Neural cell (in vitro differentiated cells): ENCODE data around the gene APOM. TPM values are rescaled to one million over a fixed set of nuclear protein-coding genes. Genes with fewer than 3 reads are reported as not detected.

ENCODE experiments used
- H2AFZ ChIP-seq: fragments of 200-600, 300-800 bp; sonication (generic), shearing (Covaris generic); 2 replicates; pipeline ENCODE4 v1.6.0; 2014; ENCODE audit warnings: low read depth, mild to moderate bottlenecking, antibody characterized with exemption, low read length, moderate library complexity
- H3F3A ChIP-seq: fragments of 200-600 bp; shearing (Covaris generic); 2 replicates; pipeline ENCODE4 v1.6.1; 2016; ENCODE audit warnings: mild to moderate bottlenecking, moderate library complexity, mixed read lengths, antibody characterized with exemption, low read length; ENCODE audit not compliant: insufficient read depth, poor library complexity, severe bottlenecking
- H3K27ac ChIP-seq: fragments of 200-600, 300-800 bp; sonication (generic), shearing (Covaris generic); 2 replicates; pipeline ENCODE4 v1.5.1; 2014; ENCODE audit warnings: mild to moderate bottlenecking, low read length, moderate library complexity
- H3K27me3 ChIP-seq: fragments of 300-800, 200-600 bp; sonication (generic), shearing (Covaris generic); 2 replicates; pipeline ENCODE4 v1.6.0; 2014; ENCODE audit warnings: mild to moderate bottlenecking, low read depth, low read length, moderate library complexity; ENCODE audit not compliant: insufficient read depth
- H3K36me3 ChIP-seq: fragments of 300-800, 200-600 bp; sonication (generic), shearing (Covaris generic); 2 replicates; pipeline ENCODE4 v1.5.1; 2014; ENCODE audit warnings: mild to moderate bottlenecking, antibody characterized with exemption, low read length, moderate library complexity; ENCODE audit not compliant: insufficient read depth
- H3K4me2 ChIP-seq: fragments of 300-800, 200-600 bp; sonication (generic), shearing (Covaris generic); 2 replicates; pipeline ENCODE4 v1.6.0; 2014; ENCODE audit warnings: mild to moderate bottlenecking, low read length
- H3K4me3 ChIP-seq: fragments of 300-800, 200-600 bp; sonication (generic), shearing (Covaris generic); 2 replicates; pipeline ENCODE4 v1.5.1; 2014; ENCODE audit warnings: mild to moderate bottlenecking, low read length, moderate library complexity
- H3K79me2 ChIP-seq: fragments of 200-600 bp; shearing (Covaris generic); replicated peaks from 2 replicates; pipeline ENCODE4 v1.6.0; 2014; ENCODE audit warnings: mild to moderate bottlenecking, low read length, moderate library complexity; ENCODE audit not compliant: insufficient read depth
- H3K9ac ChIP-seq: fragments of 300-800, 200-600 bp; sonication (generic), shearing (Covaris generic); 2 replicates; pipeline ENCODE4 v1.6.1; 2016; ENCODE audit warnings: mild to moderate bottlenecking, low read length, mixed read lengths
- H3K9me2 ChIP-seq: fragments of 200-600 bp; shearing (Covaris generic); 2 replicates; pipeline ENCODE4 v1.6.1; 2016; ENCODE audit warnings: mild to moderate bottlenecking, low read length, mixed read lengths; ENCODE audit not compliant: insufficient read depth
- H3K9me3 ChIP-seq: fragments of 200-600, 300-800 bp; sonication (generic), shearing (Covaris generic); 2 replicates; pipeline ENCODE4 v1.6.1; 2016; ENCODE audit warnings: mild to moderate bottlenecking, mixed run types, low read length, moderate library complexity, mixed read lengths
- H4K20me1 ChIP-seq: fragments of 200-600 bp; shearing (Covaris generic); 2 replicates; pipeline ENCODE4 v1.6.1; 2016; ENCODE audit warnings: mild to moderate bottlenecking, mixed run types; ENCODE audit not compliant: insufficient read depth
- CTCF ChIP-seq: fragments of 450-650 bp; IDR thresholded peaks from 2 replicates; pipeline ENCODE4 v1.5.1; 2014; ENCODE audit warnings: antibody characterized with exemption, mild to moderate bottlenecking, moderate library complexity; ENCODE audit not compliant: poor library complexity, severe bottlenecking
- EP300 ChIP-seq: fragments of 450-650 bp; conservative IDR thresholded peaks from 2 replicates; pipeline ENCODE4 v1.6.1; 2014; ENCODE audit warnings: antibody characterized with exemption, mild to moderate bottlenecking, moderate library complexity; ENCODE audit not compliant: poor library complexity, severe bottlenecking
- MXI1 ChIP-seq: fragments of 450-650 bp; conservative IDR thresholded peaks from 2 replicates; pipeline ENCODE4 v1.6.1; 2014; ENCODE audit warnings: antibody characterized with exemption, mild to moderate bottlenecking; ENCODE audit not compliant: poor library complexity, severe bottlenecking
- SMC3 ChIP-seq: fragments of 450-650 bp; conservative IDR thresholded peaks from 2 replicates; pipeline ENCODE4 v1.6.1; 2014; ENCODE audit warnings: antibody characterized with exemption, mild to moderate bottlenecking, moderate library complexity; ENCODE audit not compliant: poor library complexity
- TAF1 ChIP-seq: IDR thresholded peaks from 2 replicates; pipeline ENCODE4 v1.6.1; 2012; ENCODE audit warnings: low read depth
- polyA plus RNA-seq: library from polyadenylated mRNA; depleted of rRNA; stranded (reverse); fragments of >200 nt; gene quantifications from 2 replicates; pipeline ENCODE4 v1.2.3, GENCODE V29; 2014
- TF ChIP-seq, protein P1 (sequence below): IDR thresholded peaks from 2 replicates; pipeline ENCODE4 v1.6.1; 2012; ENCODE audit warnings: borderline replicate concordance

Gene APOM
- polyA plus RNA-seq, 1 donor from 2014 or later, result 4.4 TPM

- TF ChIP-seq TAF1 (no peak), EP300 (no peak)
- Histone ChIP-seq H4K20me1 (no peaks in the 10 kb centered on the region), H3K9ac (no peak overlapping the region), H3F3A (no peaks in the 10 kb centered on the region), H3K36me3 (peaks cover 4% of the 10 kb centered on the region), H3K4me2 (no peak overlapping the region), H3K9me3 (no peaks in the 10 kb centered on the region), H3K4me3 (no peak overlapping the region), H3K79me2 (no peaks in the 10 kb centered on the region), H3K27ac (no peak overlapping the region), H3K9me2 (no peaks in the 10 kb centered on the region), H2AFZ (no peak overlapping the region), H3K27me3 (no peaks in the 10 kb centered on the region)
Measured at GRCh38 chr6:31687321-31687720, 31.6 kb downstream of the APOM start.

GRCh38 chr6:31687860-31688693, 32.4 kb downstream of the APOM start:
- no peaks in the 10 kb centered on the region for H3K27me3 ChIP-seq
- H3K36me3 ChIP-seq, result peaks cover 4% of the 10 kb centered on the region
- TF ChIP-seq SMC3 (no peak), CTCF (no peak), MXI1 (no peak)
- TF ChIP-seq, protein P1, sequence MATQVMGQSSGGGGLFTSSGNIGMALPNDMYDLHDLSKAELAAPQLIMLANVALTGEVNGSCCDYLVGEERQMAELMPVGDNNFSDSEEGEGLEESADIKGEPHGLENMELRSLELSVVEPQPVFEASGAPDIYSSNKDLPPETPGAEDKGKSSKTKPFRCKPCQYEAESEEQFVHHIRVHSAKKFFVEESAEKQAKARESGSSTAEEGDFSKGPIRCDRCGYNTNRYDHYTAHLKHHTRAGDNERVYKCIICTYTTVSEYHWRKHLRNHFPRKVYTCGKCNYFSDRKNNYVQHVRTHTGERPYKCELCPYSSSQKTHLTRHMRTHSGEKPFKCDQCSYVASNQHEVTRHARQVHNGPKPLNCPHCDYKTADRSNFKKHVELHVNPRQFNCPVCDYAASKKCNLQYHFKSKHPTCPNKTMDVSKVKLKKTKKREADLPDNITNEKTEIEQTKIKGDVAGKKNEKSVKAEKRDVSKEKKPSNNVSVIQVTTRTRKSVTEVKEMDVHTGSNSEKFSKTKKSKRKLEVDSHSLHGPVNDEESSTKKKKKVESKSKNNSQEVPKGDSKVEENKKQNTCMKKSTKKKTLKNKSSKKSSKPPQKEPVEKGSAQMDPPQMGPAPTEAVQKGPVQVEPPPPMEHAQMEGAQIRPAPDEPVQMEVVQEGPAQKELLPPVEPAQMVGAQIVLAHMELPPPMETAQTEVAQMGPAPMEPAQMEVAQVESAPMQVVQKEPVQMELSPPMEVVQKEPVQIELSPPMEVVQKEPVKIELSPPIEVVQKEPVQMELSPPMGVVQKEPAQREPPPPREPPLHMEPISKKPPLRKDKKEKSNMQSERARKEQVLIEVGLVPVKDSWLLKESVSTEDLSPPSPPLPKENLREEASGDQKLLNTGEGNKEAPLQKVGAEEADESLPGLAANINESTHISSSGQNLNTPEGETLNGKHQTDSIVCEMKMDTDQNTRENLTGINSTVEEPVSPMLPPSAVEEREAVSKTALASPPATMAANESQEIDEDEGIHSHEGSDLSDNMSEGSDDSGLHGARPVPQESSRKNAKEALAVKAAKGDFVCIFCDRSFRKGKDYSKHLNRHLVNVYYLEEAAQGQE, result no peak
- no peak overlapping the region for H2AFZ ChIP-seq
- no peaks in the 10 kb centered on the region for H3K79me2 ChIP-seq
- no peak overlapping the region for H3K4me2 ChIP-seq
- no peak overlapping the region for H3K4me3 ChIP-seq
- no peaks in the 10 kb centered on the region for H4K20me1 ChIP-seq
- no peak overlapping the region for H3K27ac ChIP-seq
- H3K9ac ChIP-seq, result no peak overlapping the region
- H3K9me3 ChIP-seq, result no peaks in the 10 kb centered on the region
- no peaks in the 10 kb centered on the region for H3F3A ChIP-seq
- no peaks in the 10 kb centered on the region for H3K9me2 ChIP-seq
